A549 (cell line): Measurements from ENCODE around the gene ITGB2. TPM values are rescaled to one million over a fixed set of nuclear protein-coding genes. Genes with fewer than 3 reads are reported as not detected.

ENCODE experiments used
- ATAC-seq, 2 experiments: fragments of 200-7000 bp in 1 of 2; fragments of >200 bp in 1 of 2; cut with Nextera tagmentation in 1 of 2; cut with Tn5 transposase in 1 of 2; 3 replicates each; pipeline versions ENCODE4 v1.8.0 to v1.9.1; 2018 to 2020; ENCODE audit warnings: mild to moderate bottlenecking in 1 of 2, moderate library complexity in 1 of 2
- CTCF ChIA-PET: fragments of 300-600 bp; sonication (Branson Sonifier 250); formaldehyde crosslinking; extraction: SDS; loops from one replicate; lab custom pipeline; 2021; ENCODE audit warnings: antibody characterized with exemption, inconsistent platforms; lab: Yijun Ruan, JAX
- POLR2A ChIA-PET: fragments of 350-600 bp; formaldehyde crosslinking; extraction: SDS; loops from one replicate; lab custom pipeline; 2021; ENCODE audit warnings: antibody characterized with exemption, inconsistent platforms; lab: Yijun Ruan, JAX
- DNase-seq, 2 experiments: peaks; one replicate each; pipeline versions ENCODE4 v3.0.0 to v3.0.0-alpha.2; 2011 to 2016; ENCODE audit warnings: low read depth in 1 of 2, low spot score in 1 of 2
- FAIRE-seq: peaks from 2 replicates; lab custom pipeline; 2011; peaks lifted over from hg19 to GRCh38; lab: Jason Lieb, UNC
- H3K27ac ChIP-seq, 2 experiments: fragments of >200 bp; sonication (Bioruptor Twin); formaldehyde crosslinking; 3 replicates each; pipeline ENCODE4 v1.5.1; 2016 to 2017
- H3K4me1 ChIP-seq: fragments of >200 bp; sonication (Bioruptor Twin); formaldehyde crosslinking; 3 replicates; pipeline ENCODE4 v1.6.1; 2016
- H3K4me2 ChIP-seq: fragments of >200 bp; sonication (Bioruptor Twin); formaldehyde crosslinking; 3 replicates; pipeline ENCODE4 v1.6.1; 2016
- H3K4me3 ChIP-seq: fragments of >200 bp; sonication (Bioruptor Twin); formaldehyde crosslinking; 3 replicates; pipeline ENCODE4 v1.5.1; 2016
- H3K9me3 ChIP-seq: fragments of >200 bp; sonication (Bioruptor Twin); formaldehyde crosslinking; 3 replicates; pipeline ENCODE4 v1.6.1; 2016
- CBX8 ChIP-seq: fragments of 200-600 bp; sonication (generic); IDR thresholded peaks from 2 replicates; pipeline ENCODE4 v1.6.1; 2016
- ESRRA ChIP-seq: fragments of 150-350 bp; IDR thresholded peaks from 2 replicates; pipeline ENCODE4 v1.6.1; 2014; ENCODE audit warnings: mild to moderate bottlenecking, low read length, borderline replicate concordance
- FOSL2 ChIP-seq, 2 experiments: fragments of 450-650 bp in 1 of 2; fragments of >200 bp in 1 of 2; sonication (Bioruptor Twin) in 1 of 2; formaldehyde crosslinking; IDR thresholded peaks; 2 replicates each; pipeline versions ENCODE4 v1.5.0 to v1.6.1; 2016 to 2020; ENCODE audit warnings: mild to moderate bottlenecking in 1 of 2, moderate library complexity in 1 of 2
- HDAC2 ChIP-seq: fragments of 200-600 bp; sonication (generic); IDR thresholded peaks from 2 replicates; pipeline ENCODE4 v1.6.1; 2016
- JUNB ChIP-seq: fragments of >200 bp; sonication (Bioruptor Twin); formaldehyde crosslinking; IDR thresholded peaks from 2 replicates; pipeline ENCODE4 v1.6.1; 2016
- KDM5A ChIP-seq: fragments of 200-600 bp; sonication (generic); IDR thresholded peaks from 2 replicates; pipeline ENCODE4 v1.6.1; 2016; ENCODE audit warnings: antibody characterized with exemption, mild to moderate bottlenecking
- MYC ChIP-seq: IDR thresholded peaks from 2 replicates; pipeline ENCODE4 v1.6.1; 2012; ENCODE audit warnings: mild to moderate bottlenecking, inconsistent platforms, low read length, improper control_type of control experiment, borderline replicate concordance
- NFE2L2 ChIP-seq: fragments of 150-350 bp; conservative IDR thresholded peaks from 2 replicates; pipeline ENCODE4 v1.6.1; 2014; ENCODE audit warnings: low read length
- NR3C1 ChIP-seq: fragments of >200 bp; sonication (Bioruptor Twin); formaldehyde crosslinking; IDR thresholded peaks from 3 replicates; pipeline ENCODE4 v1.6.1; 2017
- RCOR1 ChIP-seq: fragments of 150-350 bp; IDR thresholded peaks from 2 replicates; pipeline ENCODE4 v1.6.1; 2014; ENCODE audit warnings: antibody characterized with exemption, low read length, low read depth
- SMC3 ChIP-seq: fragments of >200 bp; sonication (Bioruptor Twin); formaldehyde crosslinking; IDR thresholded peaks from 3 replicates; pipeline ENCODE4 v1.6.1; 2018; ENCODE audit warnings: inconsistent platforms
- ZC3H11A ChIP-seq: fragments of 450-650 bp; IDR thresholded peaks from 2 replicates; pipeline ENCODE4 v1.6.1; 2014; ENCODE audit warnings: antibody characterized with exemption, mild to moderate bottlenecking
- WGBS: methylation state at CpG from one replicate; pipeline ENCODE4 v1.1.6; 2017; ENCODE audit errors: missing lambda C conversion rate; 5-methylcytosine and 5-hydroxymethylcytosine counted together
- polyA plus RNA-seq, 4 experiments: library from polyadenylated mRNA; depleted of rRNA in 3 of 4; stranded (reverse); fragments of >200 nt; fragmentation: RNase III in 1 of 4; extraction: RNeasy Plus Mini Kit Qiagen cat#74134 plus additional on column Dnase treatment in 1 of 4; gene quantifications; 2 replicates in 3 of 4; 3 replicates in 1 of 4; pipeline ENCODE4 v1.2.3, GENCODE V29; 2011 to 2017
- TF ChIP-seq, protein P1 (sequence below): fragments of >200 bp; sonication (Bioruptor Twin); formaldehyde crosslinking; IDR thresholded peaks from 2 replicates; pipeline ENCODE4 v1.6.1; 2016
- TF ChIP-seq, protein P2 (sequence below): fragments of 450-650 bp; IDR thresholded peaks from 2 replicates; pipeline ENCODE4 v1.6.1; 2014; ENCODE audit warnings: antibody characterized with exemption
- TF ChIP-seq, protein P3 (sequence below): fragments of >200 bp; sonication (Bioruptor Twin); formaldehyde crosslinking; IDR thresholded peaks from 3 replicates; pipeline ENCODE4 v1.5.1; 2016
- TF ChIP-seq, protein P4 (sequence below): IDR thresholded peaks from 2 replicates; pipeline ENCODE4 v1.6.1; 2012
- TF ChIP-seq, protein P5 (sequence below): fragments of 250-450 bp; sonication (Bioruptor Pico); IDR thresholded peaks from 2 replicates; pipeline ENCODE4 v1.5.0; 2021; ENCODE audit warnings: mild to moderate bottlenecking, moderate library complexity, borderline replicate concordance
- TF ChIP-seq, protein P6 (sequence below): IDR thresholded peaks from 2 replicates; pipeline ENCODE4 v1.6.1; 2012; ENCODE audit warnings: low read depth, borderline replicate concordance
- TF ChIP-seq, protein P7 (sequence below): fragments of >200 bp; sonication (Bioruptor Twin); formaldehyde crosslinking; IDR thresholded peaks from 3 replicates; pipeline ENCODE4 v1.6.1; 2016

Gene ITGB2
- polyA plus RNA-seq, 2 of the 4 experiments (the other 2 are of a cell fraction): 0.46 to 0.59 TPM

DNA sequence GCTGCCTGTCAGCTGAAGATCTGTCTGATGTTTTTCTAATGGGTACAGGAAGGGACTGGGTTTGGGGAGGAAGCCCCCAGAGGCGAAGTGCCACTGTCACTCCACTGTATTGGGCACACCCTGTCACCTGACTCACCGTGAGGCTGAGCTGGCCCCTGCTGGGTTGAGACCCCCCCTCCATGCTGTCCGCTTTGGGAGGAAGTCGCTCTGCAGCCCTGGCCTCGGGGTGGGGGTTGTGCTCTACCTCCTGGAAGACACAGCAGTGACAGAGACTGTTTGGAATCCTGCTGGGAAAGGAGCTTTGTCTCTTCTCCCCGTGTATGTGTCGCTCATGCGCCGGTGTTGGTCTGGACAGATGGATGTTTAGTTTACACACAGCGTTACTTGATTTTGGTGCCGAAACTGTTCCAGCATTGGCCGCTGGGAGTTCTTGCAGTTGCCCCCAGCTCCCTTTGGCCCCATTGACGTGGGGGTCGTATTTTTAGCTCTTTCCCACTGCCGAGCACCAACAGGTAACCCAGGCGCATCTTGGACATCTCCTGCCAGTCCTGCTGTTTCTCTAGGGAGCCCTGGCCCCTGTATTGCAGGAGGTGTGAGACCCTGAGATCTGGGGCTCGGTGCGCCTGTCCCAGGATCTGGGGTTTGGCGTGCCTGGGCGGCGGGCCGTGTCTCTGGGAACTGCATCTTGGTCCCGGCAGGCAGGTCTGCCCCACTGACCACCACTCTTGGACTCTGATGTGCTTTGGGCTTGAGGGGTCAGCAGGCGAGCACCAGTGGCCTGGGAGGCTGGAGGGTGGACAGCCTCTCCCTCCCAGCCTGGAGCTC lies 49.4 kb upstream of the ITGB2 start:
- ChIA-PET CTCF (interaction anchor here (1.4 to 8.3 kb wide), 4 partner anchors 20 to 170 kb away, joined by 4 to 47 read pairs (median 5); no protein-coding TSS in a partner anchor), POLR2A (no interaction called here)
- 0 out of 6 replicates have a peak overlapping the region, but pooled peaks of 1 of the 2 experiments have one; percentile 45 for H3K27ac ChIP-seq
- TF ChIP-seq SMC3: no peak
- TF ChIP-seq, protein P1, sequence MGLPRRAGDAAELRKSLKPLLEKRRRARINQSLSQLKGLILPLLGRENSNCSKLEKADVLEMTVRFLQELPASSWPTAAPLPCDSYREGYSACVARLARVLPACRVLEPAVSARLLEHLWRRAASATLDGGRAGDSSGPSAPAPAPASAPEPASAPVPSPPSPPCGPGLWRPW: no peak
- TF ChIP-seq ZC3H11A: no peak
- TF ChIP-seq, protein P2, sequence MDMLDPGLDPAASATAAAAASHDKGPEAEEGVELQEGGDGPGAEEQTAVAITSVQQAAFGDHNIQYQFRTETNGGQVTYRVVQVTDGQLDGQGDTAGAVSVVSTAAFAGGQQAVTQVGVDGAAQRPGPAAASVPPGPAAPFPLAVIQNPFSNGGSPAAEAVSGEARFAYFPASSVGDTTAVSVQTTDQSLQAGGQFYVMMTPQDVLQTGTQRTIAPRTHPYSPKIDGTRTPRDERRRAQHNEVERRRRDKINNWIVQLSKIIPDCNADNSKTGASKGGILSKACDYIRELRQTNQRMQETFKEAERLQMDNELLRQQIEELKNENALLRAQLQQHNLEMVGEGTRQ: no peak
- TF ChIP-seq FOSL2 (IDR thresholded peaks at IDR 0.05): no peak
- no peak for TF ChIP-seq FOSL2 (CRISPR knock-in tag; IDR thresholded peaks at IDR 0.05)
- TF ChIP-seq, protein P3, sequence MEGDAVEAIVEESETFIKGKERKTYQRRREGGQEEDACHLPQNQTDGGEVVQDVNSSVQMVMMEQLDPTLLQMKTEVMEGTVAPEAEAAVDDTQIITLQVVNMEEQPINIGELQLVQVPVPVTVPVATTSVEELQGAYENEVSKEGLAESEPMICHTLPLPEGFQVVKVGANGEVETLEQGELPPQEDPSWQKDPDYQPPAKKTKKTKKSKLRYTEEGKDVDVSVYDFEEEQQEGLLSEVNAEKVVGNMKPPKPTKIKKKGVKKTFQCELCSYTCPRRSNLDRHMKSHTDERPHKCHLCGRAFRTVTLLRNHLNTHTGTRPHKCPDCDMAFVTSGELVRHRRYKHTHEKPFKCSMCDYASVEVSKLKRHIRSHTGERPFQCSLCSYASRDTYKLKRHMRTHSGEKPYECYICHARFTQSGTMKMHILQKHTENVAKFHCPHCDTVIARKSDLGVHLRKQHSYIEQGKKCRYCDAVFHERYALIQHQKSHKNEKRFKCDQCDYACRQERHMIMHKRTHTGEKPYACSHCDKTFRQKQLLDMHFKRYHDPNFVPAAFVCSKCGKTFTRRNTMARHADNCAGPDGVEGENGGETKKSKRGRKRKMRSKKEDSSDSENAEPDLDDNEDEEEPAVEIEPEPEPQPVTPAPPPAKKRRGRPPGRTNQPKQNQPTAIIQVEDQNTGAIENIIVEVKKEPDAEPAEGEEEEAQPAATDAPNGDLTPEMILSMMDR: no peak
- no peak for TF ChIP-seq KDM5A
- TF ChIP-seq, protein P4, sequence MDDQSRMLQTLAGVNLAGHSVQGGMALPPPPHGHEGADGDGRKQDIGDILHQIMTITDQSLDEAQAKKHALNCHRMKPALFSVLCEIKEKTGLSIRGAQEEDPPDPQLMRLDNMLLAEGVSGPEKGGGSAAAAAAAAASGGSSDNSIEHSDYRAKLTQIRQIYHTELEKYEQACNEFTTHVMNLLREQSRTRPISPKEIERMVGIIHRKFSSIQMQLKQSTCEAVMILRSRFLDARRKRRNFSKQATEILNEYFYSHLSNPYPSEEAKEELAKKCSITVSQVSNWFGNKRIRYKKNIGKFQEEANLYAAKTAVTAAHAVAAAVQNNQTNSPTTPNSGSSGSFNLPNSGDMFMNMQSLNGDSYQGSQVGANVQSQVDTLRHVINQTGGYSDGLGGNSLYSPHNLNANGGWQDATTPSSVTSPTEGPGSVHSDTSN: no peak
- TF ChIP-seq, protein P5, sequence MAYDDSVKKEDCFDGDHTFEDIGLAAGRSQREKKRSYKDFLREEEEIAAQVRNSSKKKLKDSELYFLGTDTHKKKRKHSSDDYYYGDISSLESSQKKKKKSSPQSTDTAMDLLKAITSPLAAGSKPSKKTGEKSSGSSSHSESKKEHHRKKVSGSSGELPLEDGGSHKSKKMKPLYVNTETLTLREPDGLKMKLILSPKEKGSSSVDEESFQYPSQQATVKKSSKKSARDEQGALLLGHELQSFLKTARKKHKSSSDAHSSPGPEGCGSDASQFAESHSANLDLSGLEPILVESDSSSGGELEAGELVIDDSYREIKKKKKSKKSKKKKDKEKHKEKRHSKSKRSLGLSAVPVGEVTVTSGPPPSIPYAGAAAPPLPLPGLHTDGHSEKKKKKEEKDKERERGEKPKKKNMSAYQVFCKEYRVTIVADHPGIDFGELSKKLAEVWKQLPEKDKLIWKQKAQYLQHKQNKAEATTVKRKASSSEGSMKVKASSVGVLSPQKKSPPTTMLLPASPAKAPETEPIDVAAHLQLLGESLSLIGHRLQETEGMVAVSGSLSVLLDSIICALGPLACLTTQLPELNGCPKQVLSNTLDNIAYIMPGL (CRISPR knock-in tag): no peak
- TF ChIP-seq, protein P6, sequence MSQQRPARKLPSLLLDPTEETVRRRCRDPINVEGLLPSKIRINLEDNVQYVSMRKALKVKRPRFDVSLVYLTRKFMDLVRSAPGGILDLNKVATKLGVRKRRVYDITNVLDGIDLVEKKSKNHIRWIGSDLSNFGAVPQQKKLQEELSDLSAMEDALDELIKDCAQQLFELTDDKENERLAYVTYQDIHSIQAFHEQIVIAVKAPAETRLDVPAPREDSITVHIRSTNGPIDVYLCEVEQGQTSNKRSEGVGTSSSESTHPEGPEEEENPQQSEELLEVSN: no peak
- TF ChIP-seq RCOR1: no peak
- TF ChIP-seq, protein P7, sequence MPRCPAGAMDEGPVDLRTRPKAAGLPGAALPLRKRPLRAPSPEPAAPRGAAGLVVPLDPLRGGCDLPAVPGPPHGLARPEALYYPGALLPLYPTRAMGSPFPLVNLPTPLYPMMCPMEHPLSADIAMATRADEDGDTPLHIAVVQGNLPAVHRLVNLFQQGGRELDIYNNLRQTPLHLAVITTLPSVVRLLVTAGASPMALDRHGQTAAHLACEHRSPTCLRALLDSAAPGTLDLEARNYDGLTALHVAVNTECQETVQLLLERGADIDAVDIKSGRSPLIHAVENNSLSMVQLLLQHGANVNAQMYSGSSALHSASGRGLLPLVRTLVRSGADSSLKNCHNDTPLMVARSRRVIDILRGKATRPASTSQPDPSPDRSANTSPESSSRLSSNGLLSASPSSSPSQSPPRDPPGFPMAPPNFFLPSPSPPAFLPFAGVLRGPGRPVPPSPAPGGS: no peak
- no peak for TF ChIP-seq NFE2L2
- no peak for TF ChIP-seq NR3C1
- TF ChIP-seq HDAC2: no peak
- TF ChIP-seq ESRRA: no peak
- no peak for TF ChIP-seq CBX8
- TF ChIP-seq JUNB: no peak
- TF ChIP-seq MYC: no peak
- WGBS: 90% methylated on average over 18 of the region's 24 CpGs
- DNase-seq (no peak), FAIRE-seq (no peak), ATAC-seq (no peak)
- no peaks in the 10 kb centered on the region for H3K9me3 ChIP-seq
- no peak overlapping the region for H3K4me2 ChIP-seq
- peaks cover 22% of the 10 kb centered on the region for H3K4me1 ChIP-seq
- H3K4me3 ChIP-seq: no peak overlapping the region
